Measurements from ENCODE around the gene PMM1.
"Not testable (repeated sequence)": the region's sequence is repeated elsewhere in the genome, so short reads cannot be mapped to it uniquely, and the experiment has no call there.

Gene PMM1

GRCh38 chr22:41589391-41590241 lies at the start of gene PMM1:
PMM1 (minus strand) TSS chr22:41589840; CDS start chr22:41589805, 35 bp downstream.
- peak; percentile 100 for DNase-seq

- no peak for DNase-seq
Measured at GRCh38 chr22:41638748-41639147, 49.1 kb upstream of the PMM1 start.

- no peak for DNase-seq
Measured at GRCh38 chr22:41638124-41638523, 48.5 kb upstream of the PMM1 start.

- DNase-seq, result not testable (repeated sequence)
Measured at GRCh38 chr22:41637623-41638022, 48.0 kb upstream of the PMM1 start.

GRCh38 chr22:41636467-41636866 lies 46.8 kb upstream of the PMM1 start:
- DNase-seq, result no peak

- not testable (repeated sequence) for DNase-seq
Measured at GRCh38 chr22:41634610-41635009, 45.0 kb upstream of the PMM1 start.

- DNase-seq, result not testable (repeated sequence)
Measured at GRCh38 chr22:41631615-41632014, 42.0 kb upstream of the PMM1 start.

- DNase-seq, result not testable (repeated sequence)
Measured at GRCh38 chr22:41631115-41631514, 41.5 kb upstream of the PMM1 start.

GRCh38 chr22:41625577-41625976 lies 35.9 kb upstream of the PMM1 start:
- no peak for DNase-seq

GRCh38 chr22:41621911-41622179 lies 32.2 kb upstream of the PMM1 start:
- DNase-seq, result no peak

- peak; percentile 99 for DNase-seq
Measured at GRCh38 chr22:41621099-41621910, 31.7 kb upstream of the PMM1 start, which contains the start of gene XRCC6. XRCC6 (plus strand) TSS chr22:41621295; CDS start chr22:41622005, 710 bp downstream.

- no peak for DNase-seq
Measured at GRCh38 chr22:41620589-41621098, 31.0 kb upstream of the PMM1 start, which contains the start of gene DESI1. DESI1 (minus strand) TSS chr22:41621043; CDS start chr22:41620839, 204 bp downstream.

- peak; percentile 25 for DNase-seq
Measured at GRCh38 chr22:41619979-41620588, 30.4 kb upstream of the PMM1 start.

GRCh38 chr22:41613456-41613855 lies 23.8 kb upstream of the PMM1 start:
- DNase-seq, result no peak

GRCh38 chr22:41612603-41613306 lies 23.1 kb upstream of the PMM1 start:
- no peak for DNase-seq

- no peak for DNase-seq
Measured at GRCh38 chr22:41608386-41608785, 18.7 kb upstream of the PMM1 start.

GRCh38 chr22:41603873-41604332 lies 14.3 kb upstream of the PMM1 start:
- no peak for DNase-seq

GRCh38 chr22:41600976-41601375 lies 11.3 kb upstream of the PMM1 start:
- DNase-seq, result no peak

- no peak for DNase-seq
Measured at GRCh38 chr22:41598891-41599635, 9.4 kb upstream of the PMM1 start.

- DNase-seq, result no peak
Measured at GRCh38 chr22:41598081-41598480, 8.4 kb upstream of the PMM1 start.

GRCh38 chr22:41597635-41597953 lies 8.0 kb upstream of the PMM1 start:
- DNase-seq, result no peak

Data from NCI-H1092 (cell line).